ENCODE measurements around the gene SLC35G6. TPM values are rescaled to one million over a fixed set of nuclear protein-coding genes. Genes with fewer than 3 reads are reported as not detected.

The SLC35G6 gene
- total and polyA plus RNA-seq, 2 of the 13 experiments (the other 11 are each of a cell fraction or from before 2014, with no cell fraction given), result 0.07 TPM; not detected in 1

DNA sequence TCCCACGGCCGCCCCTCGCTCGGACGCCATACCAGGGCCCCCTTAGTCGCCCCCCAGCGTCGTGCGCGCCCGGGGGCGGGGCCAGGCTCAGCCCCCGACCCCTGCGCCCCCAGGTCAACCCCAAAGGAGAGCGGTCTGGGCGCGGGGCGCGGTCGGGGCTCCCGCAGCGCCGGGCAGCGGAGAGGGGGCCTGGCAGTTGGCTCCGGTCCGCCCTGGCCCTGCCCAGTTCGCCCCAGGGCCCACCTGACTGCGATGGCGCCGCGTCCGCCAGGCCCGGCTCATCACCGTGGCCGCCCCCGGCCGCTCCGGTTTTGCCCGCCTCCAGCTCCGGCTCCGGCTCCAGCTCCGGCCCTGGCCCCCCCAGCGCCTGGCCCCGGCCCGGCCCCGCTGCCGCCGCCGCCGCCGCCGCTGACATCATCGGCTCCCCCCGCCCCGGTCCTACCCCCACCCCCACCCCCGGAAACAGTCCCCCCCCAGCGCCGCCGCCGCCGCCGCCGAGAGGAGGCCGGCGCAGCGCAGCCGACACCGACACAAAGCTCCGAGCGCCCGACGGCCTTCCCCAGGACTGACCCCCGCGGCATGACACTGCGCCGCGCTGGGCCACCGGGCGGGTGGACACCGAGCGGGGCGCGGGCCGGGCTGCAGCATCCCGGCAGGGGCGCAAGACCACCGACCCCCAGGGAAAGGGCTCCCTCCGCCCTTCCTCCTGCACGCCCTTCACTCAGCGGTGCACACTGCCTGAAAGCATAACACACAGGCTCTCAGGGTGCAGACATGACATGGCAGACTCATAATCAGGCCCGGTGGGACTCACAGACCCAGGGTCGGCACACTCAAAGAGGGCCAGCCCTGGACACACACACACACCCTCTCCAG, 1.8 kb upstream of the SLC35G6 start, which contains the start of gene ZBTB4 (continued):
- no peak for TF ChIP-seq ZNF432 (CRISPR knock-in tag; IDR thresholded peaks at IDR 0.05; ENCODE audit: borderline replicate concordance)
- no peak for TF ChIP-seq ZNF878 (CRISPR knock-in tag; IDR thresholded peaks at IDR 0.05)
- TF ChIP-seq ZC3H4 (CRISPR knock-in tag; IDR thresholded peaks at IDR 0.05; ENCODE audit: borderline replicate concordance), result 0 out of 2 replicates have a peak, but pooled peaks have one; percentile 42
- TF ChIP-seq, protein P1, sequence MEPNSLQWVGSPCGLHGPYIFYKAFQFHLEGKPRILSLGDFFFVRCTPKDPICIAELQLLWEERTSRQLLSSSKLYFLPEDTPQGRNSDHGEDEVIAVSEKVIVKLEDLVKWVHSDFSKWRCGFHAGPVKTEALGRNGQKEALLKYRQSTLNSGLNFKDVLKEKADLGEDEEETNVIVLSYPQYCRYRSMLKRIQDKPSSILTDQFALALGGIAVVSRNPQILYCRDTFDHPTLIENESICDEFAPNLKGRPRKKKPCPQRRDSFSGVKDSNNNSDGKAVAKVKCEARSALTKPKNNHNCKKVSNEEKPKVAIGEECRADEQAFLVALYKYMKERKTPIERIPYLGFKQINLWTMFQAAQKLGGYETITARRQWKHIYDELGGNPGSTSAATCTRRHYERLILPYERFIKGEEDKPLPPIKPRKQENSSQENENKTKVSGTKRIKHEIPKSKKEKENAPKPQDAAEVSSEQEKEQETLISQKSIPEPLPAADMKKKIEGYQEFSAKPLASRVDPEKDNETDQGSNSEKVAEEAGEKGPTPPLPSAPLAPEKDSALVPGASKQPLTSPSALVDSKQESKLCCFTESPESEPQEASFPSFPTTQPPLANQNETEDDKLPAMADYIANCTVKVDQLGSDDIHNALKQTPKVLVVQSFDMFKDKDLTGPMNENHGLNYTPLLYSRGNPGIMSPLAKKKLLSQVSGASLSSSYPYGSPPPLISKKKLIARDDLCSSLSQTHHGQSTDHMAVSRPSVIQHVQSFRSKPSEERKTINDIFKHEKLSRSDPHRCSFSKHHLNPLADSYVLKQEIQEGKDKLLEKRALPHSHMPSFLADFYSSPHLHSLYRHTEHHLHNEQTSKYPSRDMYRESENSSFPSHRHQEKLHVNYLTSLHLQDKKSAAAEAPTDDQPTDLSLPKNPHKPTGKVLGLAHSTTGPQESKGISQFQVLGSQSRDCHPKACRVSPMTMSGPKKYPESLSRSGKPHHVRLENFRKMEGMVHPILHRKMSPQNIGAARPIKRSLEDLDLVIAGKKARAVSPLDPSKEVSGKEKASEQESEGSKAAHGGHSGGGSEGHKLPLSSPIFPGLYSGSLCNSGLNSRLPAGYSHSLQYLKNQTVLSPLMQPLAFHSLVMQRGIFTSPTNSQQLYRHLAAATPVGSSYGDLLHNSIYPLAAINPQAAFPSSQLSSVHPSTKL (CRISPR knock-in tag; IDR thresholded peaks at IDR 0.05), result 0 out of 2 replicates have a peak, but pooled peaks have one; percentile 6
- TF ChIP-seq SETDB1 (CRISPR knock-in tag; IDR thresholded peaks at IDR 0.05; ENCODE audit: borderline replicate concordance), result no peak
- peak; percentile 72 for TF ChIP-seq UBTF (CRISPR knock-in tag; IDR thresholded peaks at IDR 0.05)
- peak; percentile 73; the same call in 1 of the 2 replicates for TF ChIP-seq CCDC6 (CRISPR knock-in tag; IDR thresholded peaks at IDR 0.05)
- TF ChIP-seq MYPOP (CRISPR knock-in tag; IDR thresholded peaks at IDR 0.05), result peak; percentile 91; the same call in 1 of the 2 replicates
- TF ChIP-seq SAP130 (CRISPR knock-in tag; IDR thresholded peaks at IDR 0.05; ENCODE audit: low read depth), result peak; percentile 9; the same call in 1 of the 2 replicates
- TF ChIP-seq, protein P2, sequence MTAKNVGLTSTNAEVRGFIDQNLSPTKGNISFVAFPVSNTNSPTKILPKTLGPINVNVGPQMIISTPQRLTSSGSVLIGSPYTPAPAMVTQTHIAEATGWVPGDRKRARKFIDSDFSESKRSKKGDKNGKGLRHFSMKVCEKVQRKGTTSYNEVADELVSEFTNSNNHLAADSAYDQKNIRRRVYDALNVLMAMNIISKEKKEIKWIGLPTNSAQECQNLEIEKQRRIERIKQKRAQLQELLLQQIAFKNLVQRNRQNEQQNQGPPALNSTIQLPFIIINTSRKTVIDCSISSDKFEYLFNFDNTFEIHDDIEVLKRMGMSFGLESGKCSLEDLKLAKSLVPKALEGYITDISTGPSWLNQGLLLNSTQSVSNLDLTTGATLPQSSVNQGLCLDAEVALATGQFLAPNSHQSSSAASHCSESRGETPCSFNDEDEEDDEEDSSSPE (CRISPR knock-in tag; IDR thresholded peaks at IDR 0.05), result no peak
- TF ChIP-seq SRF (IDR thresholded peaks at IDR 0.05; ENCODE audit: low read depth, low read length), result no peak
- no peak for TF ChIP-seq ZSCAN5A (CRISPR knock-in tag; IDR thresholded peaks at IDR 0.05; ENCODE audit: borderline replicate concordance)
- TF ChIP-seq EEA1 (CRISPR knock-in tag; IDR thresholded peaks at IDR 0.05; ENCODE audit: borderline replicate concordance), result 0 out of 2 replicates have a peak, but pooled peaks have one; percentile 11
- TF ChIP-seq ZBTB44 (CRISPR knock-in tag; IDR thresholded peaks at IDR 0.05), result no peak
- no peak for TF ChIP-seq CBFB (CRISPR knock-in tag; IDR thresholded peaks at IDR 0.05)
- peak; percentile 30; the same call in 1 of the 2 replicates for TF ChIP-seq TCF7 (IDR thresholded peaks at IDR 0.05; ENCODE audit: low read depth)

All from HepG2 (cell line).